HL-60 (cell line): ENCODE measurements around the gene IL17RA.

Experiments
- DNase-seq, 2 experiments: peaks; one replicate each; pipeline ENCODE4 v3.0.0-alpha.2; 2010 to 2020; ENCODE audit warnings: low read depth in 1 of 2, low spot score in 1 of 2
- H3K27ac ChIP-seq: fragments of 250-450 bp; sonication (Bioruptor Pico); replicated peaks from 2 replicates; pipeline ENCODE4 v1.5.1; 2020; ENCODE audit warnings: mild to moderate bottlenecking, moderate library complexity
- H3K27me3 ChIP-seq: fragments of 250-450 bp; sonication (Bioruptor Pico); 2 replicates; pipeline ENCODE4 v1.5.1; 2021; ENCODE audit warnings: mild to moderate bottlenecking, moderate library complexity; ENCODE audit not compliant: insufficient read depth, poor library complexity, severe bottlenecking
- H3K4me3 ChIP-seq: replicated peaks from 2 replicates; pipeline ENCODE4 v1.5.1; 2011; ENCODE audit warnings: mild to moderate bottlenecking, control low read depth, low read length; ENCODE audit not compliant: insufficient read depth
- CTCF ChIP-seq: IDR thresholded peaks from one replicate; pipeline ENCODE4 v1.5.1; 2011; ENCODE audit warnings: low read length, control low read depth, inconsistent platforms; ENCODE audit not compliant: insufficient read depth
- GABPA ChIP-seq: IDR thresholded peaks from 2 replicates; pipeline ENCODE4 v1.6.1; 2012; ENCODE audit warnings: low read depth
- POLR2AphosphoS5 ChIP-seq: IDR thresholded peaks from 2 replicates; pipeline ENCODE4 v1.6.1; 2012; ENCODE audit warnings: low read depth
- REST ChIP-seq: IDR thresholded peaks from 2 replicates; pipeline ENCODE4 v1.6.1; 2012; ENCODE audit warnings: low read depth; ENCODE audit not compliant: insufficient replicate concordance
- SPI1 ChIP-seq: IDR thresholded peaks from 2 replicates; pipeline ENCODE4 v1.6.1; 2012; ENCODE audit warnings: low read depth, mild to moderate bottlenecking, borderline replicate concordance

The IL17RA gene

GRCh38 chr22:17105143-17106129, 20.6 kb downstream of the IL17RA start:
- H3K4me3 ChIP-seq: no peak overlapping the region
- H3K27me3 ChIP-seq: no peaks in the 10 kb centered on the region
- H3K27ac ChIP-seq: peak overlapping the region; percentile 83
- no peak for DNase-seq
- no peak for TF ChIP-seq SPI1
- no peak for TF ChIP-seq GABPA
- no peak for TF ChIP-seq POLR2AphosphoS5
- no peak for TF ChIP-seq REST
- TF ChIP-seq CTCF: no peak

GRCh38 chr22:17106161-17106784, 21.5 kb downstream of the IL17RA start:
- Histone ChIP-seq H3K27ac (peak overlapping the region; percentile 83), H3K27me3 (no peaks in the 10 kb centered on the region), H3K4me3 (peak overlapping the region; percentile 10; the same call in 1 of the 2 replicates)
- DNase-seq: peak; percentile 73 to 85
- TF ChIP-seq REST: no peak
- peak; percentile 12 for TF ChIP-seq CTCF
- no peak for TF ChIP-seq GABPA

- no peak overlapping the region for H3K4me3 ChIP-seq
- H3K27me3 ChIP-seq: no peaks in the 10 kb centered on the region
- peak; percentile 96 to 98 for DNase-seq
- no peak; the same call in 1 of the 2 replicates for TF ChIP-seq GABPA
- TF ChIP-seq REST: peak; percentile 71
- peak; percentile 99 for TF ChIP-seq POLR2AphosphoS5
- TF ChIP-seq SPI1: peak; percentile 82
- TF ChIP-seq CTCF: no peak
- peak overlapping the region; percentile 83 for H3K27ac ChIP-seq
Observed at GRCh38 chr22:17106785-17107546, 22.2 kb downstream of the IL17RA start.
